OCI-LY7 (cell line): Measurements from ENCODE around the gene GLYR1. TPM values are rescaled to one million over a fixed set of nuclear protein-coding genes. Genes with fewer than 3 reads are reported as not detected.

ENCODE experiments used
- BruUV-seq: library from RNA; stranded (reverse); fragments of 400-500 nt; replicated peaks from 2 replicates; lab custom pipeline; 2021; lab: Mats Ljungman, UMichigan
- CTCF ChIA-PET: fragments of 300-600 bp; sonication (Branson Sonifier 250); formaldehyde crosslinking; loops from one replicate; lab custom pipeline; 2022; ENCODE audit warnings: antibody characterized with exemption; ENCODE audit not compliant: unreplicated experiment; lab: Charles Lee
- POLR2A ChIA-PET: fragments of 300-600 bp; sonication (Branson Sonifier 250); formaldehyde crosslinking; loops from one replicate; lab custom pipeline; 2022; ENCODE audit warnings: antibody characterized with exemption; lab: Charles Lee
- DNase-seq: peaks from one replicate; pipeline ENCODE4 v3.0.0-alpha.2; 2015; ENCODE audit warnings: low spot score
- H2AFZ ChIP-seq: fragments of 200-600 bp; sonication (generic), shearing (Covaris generic); 2 replicates; pipeline ENCODE4 v1.6.1; 2014; ENCODE audit warnings: mild to moderate bottlenecking, antibody characterized with exemption, low read length, moderate library complexity
- H3K27ac ChIP-seq: fragments of 200-600 bp; sonication (generic); 2 replicates; pipeline ENCODE4 v1.5.1; 2014; ENCODE audit warnings: mixed run types, low read depth, mild to moderate bottlenecking, moderate library complexity, low read length, inconsistent platforms; ENCODE audit not compliant: poor library complexity, severe bottlenecking
- H3K36me3 ChIP-seq: fragments of 200-600 bp; sonication (generic); 2 replicates; pipeline ENCODE4 v1.6.1; 2014; ENCODE audit warnings: mild to moderate bottlenecking, antibody characterized with exemption, low read length, moderate library complexity, mixed read lengths; ENCODE audit not compliant: insufficient read depth
- H3K4me1 ChIP-seq: fragments of 200-600 bp; sonication (generic); 2 replicates; pipeline ENCODE4 v1.5.1; 2014; ENCODE audit warnings: mild to moderate bottlenecking, low read length; ENCODE audit not compliant: insufficient read depth, poor library complexity, severe bottlenecking
- H3K4me2 ChIP-seq: fragments of 200-600 bp; sonication (generic); 2 replicates; pipeline ENCODE4 v1.6.1; 2014; ENCODE audit warnings: mild to moderate bottlenecking, low read length
- H3K4me3 ChIP-seq: fragments of 200-600 bp; sonication (generic); 2 replicates; pipeline ENCODE4 v1.5.1; 2014; ENCODE audit warnings: mild to moderate bottlenecking, low read depth, low read length; ENCODE audit not compliant: poor library complexity, severe bottlenecking
- H3K79me2 ChIP-seq: fragments of 200-600 bp; sonication (generic); 2 replicates; pipeline ENCODE4 v1.6.1; 2016; ENCODE audit warnings: low read depth, mild to moderate bottlenecking, low read length, moderate library complexity, mixed read lengths; ENCODE audit not compliant: insufficient read depth
- H3K9me2 ChIP-seq: fragments of 200-600 bp; sonication (generic); 2 replicates; pipeline ENCODE4 v1.6.1; 2016; ENCODE audit warnings: mild to moderate bottlenecking, low read length, mixed read lengths; ENCODE audit not compliant: insufficient read depth
- H3K9me3 ChIP-seq: fragments of 200-600 bp; sonication (generic); 2 replicates; pipeline ENCODE4 v1.6.1; 2014; ENCODE audit warnings: mild to moderate bottlenecking, mixed run types, low read length, mixed read lengths
- H4K20me1 ChIP-seq: fragments of 200-600 bp; sonication (generic); 2 replicates; pipeline ENCODE4 v1.6.1; 2014; ENCODE audit warnings: mild to moderate bottlenecking, antibody characterized with exemption, low read length, moderate library complexity, mixed read lengths; ENCODE audit not compliant: insufficient read depth
- EZH2phosphoT487 ChIP-seq: fragments of 200-600 bp; sonication (generic); IDR thresholded peaks from 2 replicates; pipeline ENCODE4 v1.6.1; 2018; ENCODE audit warnings: low read depth, borderline replicate concordance, mild to moderate bottlenecking, mixed run types, antibody characterized with exemption, low read length, moderate library complexity, mixed read lengths
- intact Hi-C: fragments of 100-400 bp; cut with micrococcal nuclease; formaldehyde crosslinking; loops from one replicate; pipeline ENCODE4 v1.10.0; 2022; ENCODE audit not compliant: unreplicated experiment
- total RNA-seq, 2 experiments: library from RNA; depleted of rRNA in 1 of 2; stranded (reverse); fragments of >200 nt in 1 of 2; shearing (Covaris generic) in 1 of 2; gene quantifications; 2 replicates each; pipeline ENCODE4 v1.2.3, GENCODE V29; 2014 to 2022
- TF ChIP-seq, protein P1 (sequence below): fragments of 200-600 bp; sonication (generic); conservative IDR thresholded peaks from 2 replicates; pipeline ENCODE4 v1.5.1; 2014; ENCODE audit warnings: mild to moderate bottlenecking, antibody characterized with exemption, low read length, moderate library complexity, mixed read lengths

The GLYR1 gene
- total RNA-seq, 2 experiments from 2014 or later: 48.4 to 113 TPM

- Histone ChIP-seq H3K9me2 (no peaks in the 10 kb centered on the region), H4K20me1 (no peaks in the 10 kb centered on the region), H3K4me1 (no peaks in the 10 kb centered on the region), H3K27ac (no peak overlapping the region), H3K4me3 (no peak overlapping the region), H3K9me3 (no peaks in the 10 kb centered on the region), H3K36me3 (no peaks in the 10 kb centered on the region), H2AFZ (no peak overlapping the region), H3K79me2 (no peaks in the 10 kb centered on the region), H3K4me2 (no peak overlapping the region)
- ChIA-PET POLR2A (no interaction called here), CTCF (no interaction called here)
- intact Hi-C loops: no loop called here
- no peak for TF ChIP-seq EZH2phosphoT487
- TF ChIP-seq, protein P1, sequence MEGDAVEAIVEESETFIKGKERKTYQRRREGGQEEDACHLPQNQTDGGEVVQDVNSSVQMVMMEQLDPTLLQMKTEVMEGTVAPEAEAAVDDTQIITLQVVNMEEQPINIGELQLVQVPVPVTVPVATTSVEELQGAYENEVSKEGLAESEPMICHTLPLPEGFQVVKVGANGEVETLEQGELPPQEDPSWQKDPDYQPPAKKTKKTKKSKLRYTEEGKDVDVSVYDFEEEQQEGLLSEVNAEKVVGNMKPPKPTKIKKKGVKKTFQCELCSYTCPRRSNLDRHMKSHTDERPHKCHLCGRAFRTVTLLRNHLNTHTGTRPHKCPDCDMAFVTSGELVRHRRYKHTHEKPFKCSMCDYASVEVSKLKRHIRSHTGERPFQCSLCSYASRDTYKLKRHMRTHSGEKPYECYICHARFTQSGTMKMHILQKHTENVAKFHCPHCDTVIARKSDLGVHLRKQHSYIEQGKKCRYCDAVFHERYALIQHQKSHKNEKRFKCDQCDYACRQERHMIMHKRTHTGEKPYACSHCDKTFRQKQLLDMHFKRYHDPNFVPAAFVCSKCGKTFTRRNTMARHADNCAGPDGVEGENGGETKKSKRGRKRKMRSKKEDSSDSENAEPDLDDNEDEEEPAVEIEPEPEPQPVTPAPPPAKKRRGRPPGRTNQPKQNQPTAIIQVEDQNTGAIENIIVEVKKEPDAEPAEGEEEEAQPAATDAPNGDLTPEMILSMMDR: no peak
- BruUV-seq: no TSS peak
- DNase-seq: no peak
These were observed 63.1 kb downstream of the GLYR1 start for GRCh38 chr16:4783951-4784336.

DNA sequence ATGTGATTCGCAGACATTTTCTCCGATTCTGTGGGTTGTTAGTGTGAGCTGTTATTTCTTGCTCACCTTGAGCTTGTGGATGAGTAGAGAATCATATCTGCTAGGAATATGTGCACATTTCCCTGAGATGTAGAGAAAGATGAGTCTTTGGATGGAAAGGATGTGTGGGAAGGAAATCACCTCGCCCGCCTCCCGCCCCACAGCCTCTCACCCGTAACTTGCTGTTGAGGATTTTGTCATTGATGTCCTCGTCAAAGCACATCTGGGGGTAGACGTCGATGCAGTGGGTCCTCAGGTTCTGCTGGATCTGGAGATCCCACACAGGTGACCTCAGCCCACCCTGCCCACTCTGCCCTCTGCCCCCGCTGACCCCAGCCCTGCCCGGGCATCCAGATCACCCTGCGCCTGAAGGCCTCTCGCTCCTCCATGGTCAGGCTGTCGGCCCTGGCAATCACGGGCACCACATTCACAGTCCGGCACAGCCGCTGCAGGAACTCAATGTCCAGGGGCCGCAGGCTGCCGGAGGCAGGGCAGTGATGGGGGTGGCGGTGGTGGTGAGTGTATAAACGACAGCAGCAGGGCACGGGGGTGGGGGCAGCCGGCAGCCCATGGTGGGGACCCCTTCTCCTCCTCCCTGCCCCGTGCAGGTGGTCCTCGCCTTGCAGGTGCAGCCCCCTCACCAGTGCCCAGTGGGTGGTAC, 63.7 kb downstream of the GLYR1 start:
- Histone ChIP-seq H2AFZ (no peak overlapping the region), H3K4me3 (no peak overlapping the region), H3K36me3 (no peaks in the 10 kb centered on the region), H3K27ac (no peak overlapping the region), H3K4me2 (no peak overlapping the region), H4K20me1 (no peaks in the 10 kb centered on the region), H3K9me2 (no peaks in the 10 kb centered on the region), H3K9me3 (no peaks in the 10 kb centered on the region), H3K79me2 (no peaks in the 10 kb centered on the region), H3K4me1 (no peaks in the 10 kb centered on the region)
- POLR2A ChIA-PET: no interaction called here
- intact Hi-C loops: no loop called here
- TF ChIP-seq EZH2phosphoT487: no peak
- TF ChIP-seq, protein P1: no peak
- no peak for DNase-seq
- CTCF ChIA-PET: no interaction called here
- no TSS peak for BruUV-seq

DNA sequence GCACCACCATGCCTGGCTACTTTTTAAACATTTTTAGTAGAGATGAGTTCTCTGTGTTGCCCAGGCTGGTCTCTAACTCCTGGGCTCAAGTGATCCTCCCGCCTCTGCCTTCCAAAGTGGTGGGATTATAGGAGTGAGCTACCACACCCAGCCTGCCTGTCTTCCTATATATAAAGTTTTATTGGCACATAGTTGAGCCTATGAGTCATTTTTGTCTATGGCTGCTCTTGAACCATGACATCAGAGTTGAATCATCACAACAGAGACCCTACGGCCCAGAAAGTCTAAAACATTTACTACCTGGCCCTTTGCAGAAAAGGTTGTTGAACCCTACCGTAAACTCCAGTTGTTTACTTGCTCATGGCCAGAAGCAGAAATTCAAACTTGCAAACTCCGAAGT, 66.9 kb downstream of the GLYR1 start:
- Histone ChIP-seq H3K4me2 (no peak overlapping the region), H2AFZ (no peak overlapping the region), H3K9me2 (no peaks in the 10 kb centered on the region), H3K4me1 (no peaks in the 10 kb centered on the region), H4K20me1 (no peaks in the 10 kb centered on the region), H3K27ac (no peak overlapping the region), H3K36me3 (no peaks in the 10 kb centered on the region), H3K9me3 (no peaks in the 10 kb centered on the region), H3K79me2 (no peaks in the 10 kb centered on the region), H3K4me3 (no peak overlapping the region)
- no TSS peak for BruUV-seq
- CTCF ChIA-PET: no interaction called here
- intact Hi-C loops: no loop called here
- DNase-seq: no peak
- POLR2A ChIA-PET: interaction anchor here (0.6 kb wide), 1 partner anchor 8 kb away, joined by 3 read pairs; no protein-coding TSS in a partner anchor
- no peak for TF ChIP-seq EZH2phosphoT487
- TF ChIP-seq, protein P1: no peak
